GM12878 (cell line): ENCODE results near the gene SIPA1. TPM values are rescaled to one million over a fixed set of nuclear protein-coding genes. Genes with fewer than 3 reads are reported as not detected.

ENCODE experiments used
- CEBPZ ChIP-seq: fragments of 150-350 bp; IDR thresholded peaks from 2 replicates; pipeline ENCODE4 v1.6.1; 2016; ENCODE audit warnings: low read depth, low read length
- E2F8 ChIP-seq: fragments of 450-650 bp; IDR thresholded peaks from 2 replicates; pipeline ENCODE4 v1.6.1; 2018; ENCODE audit warnings: mild to moderate bottlenecking, low read depth, moderate library complexity; ENCODE audit not compliant: partially characterized antibody
- ETV6 ChIP-seq, 2 experiments: fragments of 450-650 bp in 1 of 2; IDR thresholded peaks in 1 of 2; conservative IDR thresholded peaks in 1 of 2; 2 replicates each; pipeline ENCODE4 v1.6.1; 2014; ENCODE audit warnings: antibody characterized with exemption in 1 of 2, borderline replicate concordance in 1 of 2, low read depth in 1 of 2, mild to moderate bottlenecking in 1 of 2, moderate library complexity in 1 of 2
- HCFC1 ChIP-seq: fragments of 150-350 bp; IDR thresholded peaks from 2 replicates; pipeline ENCODE4 v1.6.1; 2014; ENCODE audit warnings: low read length
- MYB ChIP-seq: fragments of 150-350 bp; IDR thresholded peaks from 2 replicates; pipeline ENCODE4 v1.6.1; 2014; ENCODE audit warnings: mild to moderate bottlenecking, low read depth, low read length, borderline replicate concordance
- SMARCA5 ChIP-seq: fragments of 450-650 bp; IDR thresholded peaks from 2 replicates; pipeline ENCODE4 v1.6.1; 2017; ENCODE audit warnings: mild to moderate bottlenecking
- SPI1 ChIP-seq: IDR thresholded peaks from 2 replicates; pipeline ENCODE4 v1.6.1; 2011; ENCODE audit warnings: low read depth, mild to moderate bottlenecking, low read length, moderate library complexity, borderline replicate concordance; ENCODE audit not compliant: insufficient read depth
- TARDBP ChIP-seq: IDR thresholded peaks from 2 replicates; pipeline ENCODE4 v1.6.1; 2016; ENCODE audit warnings: borderline replicate concordance
- ZBED1 ChIP-seq: IDR thresholded peaks from 2 replicates; pipeline ENCODE4 v1.6.1; 2016; ENCODE audit warnings: borderline replicate concordance
- ZNF592 ChIP-seq: fragments of 450-650 bp; IDR thresholded peaks from 2 replicates; pipeline ENCODE4 v1.6.1; 2017; ENCODE audit warnings: mild to moderate bottlenecking, moderate library complexity
- ZNF687 ChIP-seq: fragments of 450-650 bp; IDR thresholded peaks from 2 replicates; pipeline ENCODE4 v1.6.1; 2017; ENCODE audit warnings: mild to moderate bottlenecking, moderate library complexity
- polyA plus RNA-seq, 11 experiments: library from polyadenylated mRNA; depleted of rRNA in 4 of 11; unstranded in 6 of 11; stranded (reverse) in 5 of 11; fragments of >200 nt; fragmentation: Nextera tagmentation in 4 of 11; fragmentation: Illumina TruSeq in 1 of 11; extraction: Ambion mirVana in 4 of 11; extraction: Trizol in 1 of 11; gene quantifications; 1 replicate in 1 of 11; 2 replicates in 10 of 11; pipeline versions ENCODE4 v1.2.1 to v1.2.3, GENCODE V29; 2011 to 2016; ENCODE audit warnings: inconsistent platforms in 2 of 11, missing spikeins in 2 of 11, low read depth in 1 of 11
- total RNA-seq, 4 experiments: library from RNA; depleted of rRNA in 3 of 4; stranded (reverse); fragments of >200 nt in 3 of 4; fragmentation: Illumina TruSeq in 1 of 4; extraction: Trizol in 1 of 4; gene quantifications; 2 replicates each; pipeline versions ENCODE4 v1.2.1 to v1.2.3, GENCODE V29; 2013 to 2021

Gene SIPA1
- total and polyA plus RNA-seq, 10 of the 15 experiments (the other 5 are each of a cell fraction or from before 2014, with no cell fraction given) = 1.0 to 139 (median 33.4) TPM

- TF ChIP-seq SMARCA5 (peak; percentile 53), HCFC1 (no peak), ETV6 (conservative IDR thresholded peaks at IDR 0.05 in 1 of 2, IDR thresholded peaks at IDR 0.05 in 1 of 2; ENCODE audit: borderline replicate concordance in 1 of 2, low read depth in 1 of 2) (peak in 1 of 2 experiments; percentile 77; a peak in 1 of 4 replicates), SPI1 (peak; percentile 83), ZNF687 (peak; percentile 60), E2F8 (no peak), MYB (no peak), ZBED1 (no peak), ZNF592 (no peak), CEBPZ (no peak), TARDBP (0 out of 2 replicates have a peak, but pooled peaks have one; percentile 21)
Observed at GRCh38 chr11:65640483-65641296, 2.8 kb downstream of the SIPA1 start (continued).
